Endodermal cell (in vitro differentiated cells): ENCODE measurements around the gene ELAC2. TPM values are rescaled to one million over a fixed set of nuclear protein-coding genes. Genes with fewer than 3 reads are reported as not detected.

ENCODE experiments used
- DNase-seq: peaks from one replicate; pipeline ENCODE4 v3.0.0-alpha.2; 2017
- H3K27ac ChIP-seq: 2 replicates; pipeline ENCODE4 v1.5.1; 2013; ENCODE audit warnings: mild to moderate bottlenecking, low read depth, low read length, moderate library complexity
- H3K27me3 ChIP-seq: 2 replicates; pipeline ENCODE4 v1.6.1; 2013; ENCODE audit warnings: mild to moderate bottlenecking, low read length, moderate library complexity; ENCODE audit not compliant: insufficient read depth, control insufficient read depth, poor library complexity, severe bottlenecking
- H3K36me3 ChIP-seq: 2 replicates; pipeline ENCODE4 v1.7.0; 2013; ENCODE audit warnings: mild to moderate bottlenecking, low read length, moderate library complexity; ENCODE audit not compliant: control insufficient read depth, insufficient read depth
- H3K4me1 ChIP-seq: one replicate; pipeline ENCODE4 v1.7.0; 2013; ENCODE audit warnings: low read length; ENCODE audit not compliant: control insufficient read depth, insufficient read depth
- H3K4me3 ChIP-seq: 2 replicates; pipeline ENCODE4 v1.5.1; 2013; ENCODE audit warnings: mild to moderate bottlenecking, low read length, moderate library complexity
- H3K9ac ChIP-seq: 2 replicates; pipeline ENCODE4 v1.6.1; 2013; ENCODE audit warnings: mild to moderate bottlenecking, low read length, moderate library complexity; ENCODE audit not compliant: poor library complexity, severe bottlenecking; ENCODE audit errors: extremely low read depth
- H3K9me3 ChIP-seq: 2 replicates; pipeline ENCODE4 v1.6.1; 2013; ENCODE audit warnings: mild to moderate bottlenecking, low read length, moderate library complexity; ENCODE audit not compliant: control insufficient read depth
- H3K27ac Mint-ChIP-seq: 2 replicates; pipeline ENCODE4 v1.8.0; 2020; ENCODE audit warnings: mixed read lengths
- H3K27me3 Mint-ChIP-seq: 2 replicates; pipeline ENCODE4 v1.8.0; 2021; ENCODE audit warnings: mild to moderate bottlenecking, mixed read lengths; ENCODE audit not compliant: insufficient read depth
- H3K36me3 Mint-ChIP-seq: 2 replicates; pipeline ENCODE4 v1.8.0; 2020; ENCODE audit warnings: low read depth, mixed read lengths
- H3K4me1 Mint-ChIP-seq: 2 replicates; pipeline ENCODE4 v1.8.0; 2020; ENCODE audit warnings: mixed read lengths
- H3K4me3 Mint-ChIP-seq: 2 replicates; pipeline ENCODE4 v1.8.0; 2020; ENCODE audit warnings: mild to moderate bottlenecking, moderate library complexity, mixed read lengths
- H3K9me3 Mint-ChIP-seq: 2 replicates; pipeline ENCODE4 v1.8.0; 2020; ENCODE audit warnings: mild to moderate bottlenecking, mixed read lengths
- CTCF ChIP-seq: fragments of 200-600 bp; sonication (generic); conservative IDR thresholded peaks from 2 replicates; pipeline ENCODE4 v1.5.0; 2021; ENCODE audit warnings: antibody characterized with exemption, mild to moderate bottlenecking
- WGBS, 2 experiments: methylation state at CpG; one replicate each; pipeline versions ENCODE4 v1.1.5 to v1.1.7; 2013; ENCODE audit warnings: missing lambda C conversion rate in 2 of 2, mixed read lengths in 1 of 2; ENCODE audit not compliant: insufficient coverage in 1 of 2, insufficient read length in 1 of 2; 5-methylcytosine and 5-hydroxymethylcytosine counted together
- total RNA-seq, 2 donors: library from RNA; stranded (reverse); fragmentation: NEBNext Ultra II Directional in 1 of 2; extraction: Animal tissue kit (Norgen Biotek cat#: 25700) in 1 of 2; gene quantifications; 2 replicates in 1 of 2; 3 replicates in 1 of 2; pipeline ENCODE4 v1.2.1, GENCODE V29; 2021

The ELAC2 gene
- total RNA-seq, 2 donors from 2014 or later, result 66.8 to 77.1 TPM

DNA sequence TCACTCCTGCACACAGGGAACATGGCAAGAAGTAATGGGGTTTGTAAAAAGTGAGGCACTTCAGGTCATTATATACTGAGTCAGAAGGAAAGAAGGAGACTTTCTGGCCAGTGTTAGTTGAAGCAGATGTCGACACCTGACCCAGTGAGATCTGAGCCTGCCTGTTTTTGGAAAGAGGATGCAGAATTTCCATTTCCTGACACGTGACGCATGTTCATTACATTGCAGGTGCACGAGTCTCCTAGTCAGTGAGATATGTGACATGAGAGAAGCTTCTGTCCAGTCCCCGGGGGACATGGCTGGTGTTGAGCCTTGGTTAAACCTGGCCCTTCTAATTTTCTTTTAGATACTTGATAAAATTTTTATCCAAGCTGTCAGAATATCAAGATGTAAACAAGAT, 62.3 kb downstream of the ELAC2 start:
- WGBS, 2 experiments, result 85 to 88% methylated on average over 5 of the region's 5 CpGs
- Mint-ChIP-seq H3K36me3 (peaks cover 56% of the 10 kb centered on the region), H3K4me3 (no peak overlapping the region), H3K4me1 (no peaks in the 10 kb centered on the region), H3K9me3 (no peaks in the 10 kb centered on the region), H3K27me3 (no peaks in the 10 kb centered on the region), H3K27ac (no peak overlapping the region)
- no peak for DNase-seq
- peaks cover 19% of the 10 kb centered on the region for H3K36me3 ChIP-seq
- no peak overlapping the region for H3K27ac ChIP-seq
- peaks cover 7% of the 10 kb centered on the region for H3K9me3 ChIP-seq
- H3K4me3 ChIP-seq, result no peak overlapping the region
- no peak for TF ChIP-seq CTCF
- no peak overlapping the region for H3K9ac ChIP-seq
- H3K4me1 ChIP-seq, result no peaks in the 10 kb centered on the region
- no peaks in the 10 kb centered on the region for H3K27me3 ChIP-seq

DNA sequence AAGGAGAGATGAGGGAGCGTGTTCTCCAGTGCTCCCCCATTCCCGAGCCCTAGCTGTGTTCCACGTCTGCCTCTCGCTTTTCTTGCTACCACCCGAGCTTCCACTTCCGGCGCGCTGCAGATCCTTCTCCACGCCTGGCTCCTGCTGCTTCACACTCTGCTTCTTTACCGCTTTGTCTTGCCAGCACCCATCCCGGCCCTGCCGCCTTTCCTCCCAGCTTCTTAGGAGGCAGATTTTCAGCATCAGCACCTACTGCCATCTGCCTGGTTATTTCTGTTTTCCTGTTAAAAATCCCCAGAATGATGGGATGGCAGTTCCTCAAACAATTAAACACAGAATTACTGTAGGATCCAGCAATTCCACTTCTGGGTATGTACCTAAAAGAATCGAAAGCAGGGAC, 64.7 kb downstream of the ELAC2 start:
- Mint-ChIP-seq H3K27ac (no peak overlapping the region), H3K27me3 (no peaks in the 10 kb centered on the region), H3K9me3 (no peaks in the 10 kb centered on the region), H3K4me1 (no peaks in the 10 kb centered on the region), H3K4me3 (no peak overlapping the region), H3K36me3 (peaks cover 54% of the 10 kb centered on the region)
- 92 to 94% methylated on average over 13 of the region's 13 CpGs for WGBS, 2 experiments
- TF ChIP-seq CTCF, result no peak
- H3K9me3 ChIP-seq, result peaks cover 7% of the 10 kb centered on the region
- H3K9ac ChIP-seq, result no peak overlapping the region
- no peak overlapping the region for H3K4me3 ChIP-seq
- peaks cover 19% of the 10 kb centered on the region for H3K36me3 ChIP-seq
- no peak for DNase-seq
- no peaks in the 10 kb centered on the region for H3K4me1 ChIP-seq
- no peaks in the 10 kb centered on the region for H3K27me3 ChIP-seq
- no peak overlapping the region for H3K27ac ChIP-seq

GRCh38 chr17:12952012-12952411, 65.8 kb downstream of the ELAC2 start:
- Histone ChIP-seq H3K4me3 (no peak overlapping the region), H3K27me3 (no peaks in the 10 kb centered on the region), H3K4me1 (no peaks in the 10 kb centered on the region), H3K27ac (no peak overlapping the region), H3K9ac (no peak overlapping the region), H3K9me3 (peaks cover 7% of the 10 kb centered on the region), H3K36me3 (peaks cover 15% of the 10 kb centered on the region)
- Mint-ChIP-seq H3K9me3 (no peaks in the 10 kb centered on the region), H3K4me3 (no peak overlapping the region), H3K27ac (no peak overlapping the region), H3K27me3 (no peaks in the 10 kb centered on the region), H3K36me3 (peaks cover 47% of the 10 kb centered on the region), H3K4me1 (no peaks in the 10 kb centered on the region)
- no peak for TF ChIP-seq CTCF
- DNase-seq, result no peak
- WGBS, 2 experiments, result 95 to 96% methylated on average over 3 of the region's 4 CpGs
